ENCODE data around the gene CLEC3A. TPM values are rescaled to one million over a fixed set of nuclear protein-coding genes. Genes with fewer than 3 reads are reported as not detected.

CLEC3A gene
- total and polyA plus RNA-seq, 4 donors, result not detected

DNA sequence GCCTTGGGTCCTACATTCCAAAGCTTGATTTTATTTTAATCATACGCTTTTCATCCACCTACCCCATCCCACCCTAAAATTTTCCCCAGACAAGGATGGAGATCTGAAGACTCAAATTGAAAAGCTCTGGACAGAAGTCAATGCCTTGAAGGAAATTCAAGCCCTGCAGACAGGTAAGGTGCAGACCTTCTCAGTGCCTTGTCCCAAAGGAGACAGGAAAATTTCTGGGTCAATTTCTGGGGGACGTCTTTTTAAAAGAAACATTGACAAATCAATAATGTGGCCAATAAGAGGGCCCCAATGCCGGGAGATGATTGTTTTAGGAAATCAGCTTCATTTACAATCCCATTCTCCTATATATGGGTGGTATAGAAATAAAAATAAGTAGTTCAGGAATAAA, 5.7 kb downstream of the CLEC3A start:
- Histone ChIP-seq H3K9ac (ENCODE audit: insufficient read depth in 1 of 2, low read length in 2 of 2) (no peak overlapping the region), H3K4me1 (ENCODE audit: control insufficient read depth in 5 of 5, insufficient read depth in 5 of 5, low read length in 5 of 5) (no peaks in the 10 kb centered on the region), H3K36me3 (ENCODE audit: control insufficient read depth in 4 of 4, insufficient read depth in 4 of 4, low read length in 4 of 4) (no peaks in the 10 kb centered on the region), H3K4me3 (no peak overlapping the region), H3K27ac (ENCODE audit: low read depth in 1 of 2, low read length in 1 of 2) (no peak overlapping the region), H3K9me3 (ENCODE audit: control insufficient read depth in 4 of 4, insufficient read depth in 3 of 4, low read length in 3 of 4) (no peaks in the 10 kb centered on the region), H3K27me3 (ENCODE audit: control insufficient read depth in 3 of 3, insufficient read depth in 3 of 3, low read length in 2 of 3) (no peaks in the 10 kb centered on the region)
- DNase-seq, result no peak
- TF ChIP-seq, protein P1, sequence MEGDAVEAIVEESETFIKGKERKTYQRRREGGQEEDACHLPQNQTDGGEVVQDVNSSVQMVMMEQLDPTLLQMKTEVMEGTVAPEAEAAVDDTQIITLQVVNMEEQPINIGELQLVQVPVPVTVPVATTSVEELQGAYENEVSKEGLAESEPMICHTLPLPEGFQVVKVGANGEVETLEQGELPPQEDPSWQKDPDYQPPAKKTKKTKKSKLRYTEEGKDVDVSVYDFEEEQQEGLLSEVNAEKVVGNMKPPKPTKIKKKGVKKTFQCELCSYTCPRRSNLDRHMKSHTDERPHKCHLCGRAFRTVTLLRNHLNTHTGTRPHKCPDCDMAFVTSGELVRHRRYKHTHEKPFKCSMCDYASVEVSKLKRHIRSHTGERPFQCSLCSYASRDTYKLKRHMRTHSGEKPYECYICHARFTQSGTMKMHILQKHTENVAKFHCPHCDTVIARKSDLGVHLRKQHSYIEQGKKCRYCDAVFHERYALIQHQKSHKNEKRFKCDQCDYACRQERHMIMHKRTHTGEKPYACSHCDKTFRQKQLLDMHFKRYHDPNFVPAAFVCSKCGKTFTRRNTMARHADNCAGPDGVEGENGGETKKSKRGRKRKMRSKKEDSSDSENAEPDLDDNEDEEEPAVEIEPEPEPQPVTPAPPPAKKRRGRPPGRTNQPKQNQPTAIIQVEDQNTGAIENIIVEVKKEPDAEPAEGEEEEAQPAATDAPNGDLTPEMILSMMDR (IDR thresholded peaks at IDR 0.05; ENCODE audit: control extremely low read depth, extremely low read depth), result no peak
- no peak for ATAC-seq (ENCODE audit: insufficient read depth, low FRiP score)
- 47 to 50% methylated on average over 3 of the region's 3 CpGs for WGBS, 2 donors

DNA sequence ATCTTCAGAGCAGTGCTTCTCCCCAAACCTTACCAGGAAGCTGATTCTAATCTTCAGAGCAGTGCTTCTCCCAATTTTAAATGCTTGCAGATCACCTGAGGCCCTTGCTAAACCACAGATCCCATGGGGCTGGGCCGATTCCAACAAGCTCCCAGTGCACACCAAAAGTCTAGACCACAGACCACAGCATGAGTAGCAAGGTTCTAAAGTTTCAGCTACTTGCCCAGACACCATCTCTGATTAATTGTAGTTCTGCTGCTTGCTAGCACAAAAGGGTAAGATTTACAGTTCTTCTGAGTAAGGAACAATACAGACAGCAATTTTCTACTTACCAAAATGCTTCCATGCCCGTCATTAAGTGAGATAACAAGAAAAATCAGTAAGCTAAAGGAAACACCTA, 12.2 kb downstream of the CLEC3A start:
- TF ChIP-seq, protein P1 (IDR thresholded peaks at IDR 0.05; ENCODE audit: control extremely low read depth, extremely low read depth), result no peak
- H3K27me3 ChIP-seq (ENCODE audit: control insufficient read depth in 3 of 3, insufficient read depth in 3 of 3, low read length in 2 of 3), result peaks cover 0 to 5% (median 0%) of the 10 kb centered on the region in 3 donors
- H3K4me3 ChIP-seq, result no peak overlapping the region
- H3K36me3 ChIP-seq (ENCODE audit: control insufficient read depth in 4 of 4, insufficient read depth in 4 of 4, low read length in 4 of 4), result no peaks in the 10 kb centered on the region
- ATAC-seq (ENCODE audit: insufficient read depth, low FRiP score), result no peak
- H3K9me3 ChIP-seq (ENCODE audit: control insufficient read depth in 4 of 4, insufficient read depth in 3 of 4, low read length in 3 of 4), result no peaks in the 10 kb centered on the region
- WGBS, 2 donors, result 28 to 61% methylated on average over 2 of the region's 2 CpGs
- no peak for DNase-seq
- H3K27ac ChIP-seq (ENCODE audit: low read depth in 1 of 2, low read length in 1 of 2), result no peak overlapping the region
- peaks cover 0 to 3% (median 0%) of the 10 kb centered on the region in 5 donors for H3K4me1 ChIP-seq (ENCODE audit: control insufficient read depth in 5 of 5, insufficient read depth in 5 of 5, low read length in 5 of 5)
- H3K9ac ChIP-seq (ENCODE audit: insufficient read depth in 1 of 2, low read length in 2 of 2), result no peak overlapping the region

DNA sequence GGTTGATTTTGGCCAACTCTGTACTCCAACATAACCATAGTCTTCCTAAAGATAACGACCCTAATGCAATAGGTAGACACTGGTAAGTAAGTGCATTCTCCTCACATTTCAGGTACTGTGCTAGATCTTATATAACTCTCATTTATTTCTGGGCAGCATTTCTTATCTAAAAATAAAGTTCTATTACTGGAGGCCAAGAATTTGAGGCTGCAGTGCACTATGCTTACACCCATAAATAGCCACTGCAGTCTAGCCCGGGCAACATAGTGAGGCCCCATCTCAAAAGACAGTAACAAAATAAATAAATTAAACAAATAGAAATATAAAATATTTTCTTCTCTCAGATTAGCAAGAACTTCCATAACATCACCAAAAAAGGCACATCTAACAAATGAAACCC, 12.7 kb downstream of the CLEC3A start:
- no peak for ATAC-seq (ENCODE audit: insufficient read depth, low FRiP score)
- WGBS, 2 donors, result 59 to 67% methylated on average over 2 of the region's 2 CpGs

More for the DNA sequence above, 12.7 kb downstream of the CLEC3A start:
- Histone ChIP-seq H3K27me3 (ENCODE audit: control insufficient read depth in 3 of 3, insufficient read depth in 3 of 3, low read length in 2 of 3) (peaks cover 0 to 8% (median 0%) of the 10 kb centered on the region in 3 donors), H3K9me3 (ENCODE audit: control insufficient read depth in 4 of 4, insufficient read depth in 3 of 4, low read length in 3 of 4) (no peaks in the 10 kb centered on the region), H3K9ac (ENCODE audit: insufficient read depth in 1 of 2, low read length in 2 of 2) (no peak overlapping the region), H3K4me1 (ENCODE audit: control insufficient read depth in 5 of 5, insufficient read depth in 5 of 5, low read length in 5 of 5) (peaks cover 0 to 3% (median 0%) of the 10 kb centered on the region in 5 donors), H3K36me3 (ENCODE audit: control insufficient read depth in 4 of 4, insufficient read depth in 4 of 4, low read length in 4 of 4) (no peaks in the 10 kb centered on the region), H3K27ac (ENCODE audit: low read depth in 1 of 2, low read length in 1 of 2) (no peak overlapping the region), H3K4me3 (no peak overlapping the region)
- TF ChIP-seq, protein P1 (IDR thresholded peaks at IDR 0.05; ENCODE audit: control extremely low read depth, extremely low read depth), result no peak
- DNase-seq, result no peak

Measured in lung (tissue), 12 donors.